Subcutaneous adipose tissue (tissue), 4 donors: ENCODE measurements around the gene FAM81A. TPM values are rescaled to one million over a fixed set of nuclear protein-coding genes. Genes with fewer than 3 reads are reported as not detected.

ENCODE experiments used
- CTCF ChIP-seq: fragments of 450-650 bp; IDR thresholded peaks from one replicate; pipeline ENCODE4 v1.5.1; 2016; ENCODE audit warnings: low read depth, mild to moderate bottlenecking, control low read depth, antibody characterized with exemption, moderate library complexity
- total RNA-seq, 4 donors: library from RNA; depleted of rRNA; stranded (reverse); fragments of >200 nt; gene quantifications; one replicate each; pipeline ENCODE4 v1.1.0, GENCODE V29; 2016

The FAM81A gene
- total RNA-seq, 4 donors from 2014 or later: 0.16 to 2.2 (median 0.22) TPM; not detected in 1

DNA sequence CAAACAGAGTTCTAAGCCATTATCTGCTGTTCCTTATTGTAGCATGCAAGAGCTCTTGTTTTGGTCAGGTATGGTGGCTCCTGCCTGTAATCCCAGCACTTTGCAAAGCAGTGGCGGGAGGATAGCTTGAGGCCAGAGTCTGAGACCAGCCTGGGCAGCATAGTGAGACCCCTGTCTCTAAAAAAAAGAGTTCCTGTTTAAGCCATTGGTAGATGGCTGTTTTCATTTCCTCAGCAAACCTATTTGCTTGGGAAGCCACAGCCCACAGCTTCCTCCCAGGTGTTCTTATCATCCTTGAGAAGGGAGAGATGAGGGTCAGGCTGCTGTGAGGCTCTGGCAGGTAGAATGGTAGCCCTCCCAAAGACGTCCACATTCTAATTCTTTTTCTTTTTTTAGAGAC is 24.4 kb upstream of the FAM81A start:
- no peak for TF ChIP-seq CTCF

- TF ChIP-seq CTCF: no peak
These were observed 21.2 kb upstream of the FAM81A start for GRCh38 chr15:59416816-59417215.

DNA sequence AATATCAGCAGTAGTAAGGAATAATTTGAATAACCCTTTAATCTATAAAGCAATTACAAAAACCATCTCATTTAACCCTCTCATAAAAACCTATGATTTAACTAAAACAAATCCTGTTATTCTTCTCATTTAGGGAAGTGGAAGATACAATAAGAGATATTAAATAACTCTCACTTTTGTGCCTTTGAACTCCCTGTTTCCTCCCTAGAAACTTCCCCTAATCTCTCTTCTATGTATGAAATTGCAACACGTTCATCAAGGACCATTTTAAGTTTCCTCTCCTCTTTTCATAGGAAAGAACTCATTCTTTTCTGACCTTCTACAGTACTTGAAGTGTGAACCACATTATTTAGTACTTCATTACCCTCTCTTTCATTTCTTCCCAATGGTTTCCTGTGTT is 18.8 kb upstream of the FAM81A start:
- no peak for TF ChIP-seq CTCF

GRCh38 chr15:59420108-59420507 is 17.9 kb upstream of the FAM81A start:
- TF ChIP-seq CTCF: no peak

- no peak for TF ChIP-seq CTCF
These were observed 16.9 kb upstream of the FAM81A start for GRCh38 chr15:59420986-59421618.

- no peak for TF ChIP-seq CTCF
These were observed 13.4 kb upstream of the FAM81A start for GRCh38 chr15:59424616-59425015.

DNA sequence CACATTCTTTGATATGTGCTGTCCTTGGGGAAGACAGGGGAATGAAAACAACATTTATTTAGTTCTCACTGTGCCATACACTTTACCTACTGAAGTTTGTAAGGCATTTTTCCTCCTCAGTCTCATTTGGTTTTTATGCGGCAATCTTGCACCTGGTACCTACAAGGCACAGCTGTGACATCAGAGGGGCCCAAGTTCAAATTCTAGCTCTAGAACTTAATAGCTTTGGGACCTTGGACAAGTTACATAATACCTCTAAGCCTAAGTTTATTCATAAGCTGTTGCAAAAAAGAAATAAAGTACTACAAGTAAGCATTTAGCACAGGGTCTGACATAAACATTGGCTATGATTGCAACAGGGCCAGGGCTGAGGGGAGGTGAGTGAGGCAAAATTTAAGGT is 5.6 kb upstream of the FAM81A start:
- no peak for TF ChIP-seq CTCF
